Caco-2 (cell line): ENCODE data around the gene BPIFB2. TPM values are rescaled to one million over a fixed set of nuclear protein-coding genes. Genes with fewer than 3 reads are reported as not detected.

Experiments
- BruUV-seq: library from RNA; stranded (reverse); fragments of 400-500 nt; replicated peaks from 2 replicates; lab custom pipeline; 2021; lab: Mats Ljungman, UMichigan
- CTCF ChIA-PET: fragments of 300-600 bp; sonication (Branson Sonifier 250); formaldehyde crosslinking; loops from one replicate; lab custom pipeline; 2022; ENCODE audit warnings: antibody characterized with exemption; lab: Charles Lee
- POLR2A ChIA-PET: fragments of 300-600 bp; sonication (Branson Sonifier 250); formaldehyde crosslinking; loops from one replicate; lab custom pipeline; 2022; ENCODE audit warnings: antibody characterized with exemption; lab: Charles Lee
- DNase-seq, 2 experiments: peaks; one replicate each; pipeline versions ENCODE4 v3.0.0 to v3.0.0-alpha.2; 2020 to 2022
- H3K27me3 ChIP-seq: replicated peaks from 2 replicates; pipeline ENCODE4 v1.6.0; 2011; ENCODE audit warnings: low read length; ENCODE audit not compliant: control insufficient read depth, insufficient read depth
- H3K36me3 ChIP-seq: 2 replicates; pipeline ENCODE4 v1.5.1; 2011; ENCODE audit warnings: low read length; ENCODE audit not compliant: control insufficient read depth, insufficient read depth
- H3K4me1 ChIP-seq: fragments of 250-450 bp; sonication (Bioruptor Pico); 2 replicates; pipeline ENCODE4 v1.5.1; 2020; ENCODE audit warnings: mild to moderate bottlenecking
- H3K4me3 ChIP-seq: 2 replicates; pipeline ENCODE4 v1.5.1; 2011; ENCODE audit warnings: low read depth, mild to moderate bottlenecking, control low read depth, low read length
- H3K9me3 ChIP-seq: fragments of 250-450 bp; sonication (Bioruptor Pico); 2 replicates; pipeline ENCODE4 v1.5.1; 2020; ENCODE audit warnings: mild to moderate bottlenecking, moderate library complexity
- H3K27ac Mint-ChIP-seq: one replicate; pipeline ENCODE4 v1.8.0; 2022; ENCODE audit warnings: mixed read lengths; ENCODE audit not compliant: unreplicated experiment
- H3K27me3 Mint-ChIP-seq: one replicate; pipeline ENCODE4 v1.8.0; 2022; ENCODE audit warnings: mixed read lengths; ENCODE audit not compliant: insufficient read depth, unreplicated experiment
- H3K36me3 Mint-ChIP-seq: one replicate; pipeline ENCODE4 v1.8.0; 2022; ENCODE audit warnings: mild to moderate bottlenecking, mixed read lengths; ENCODE audit not compliant: insufficient read depth, unreplicated experiment
- H3K4me1 Mint-ChIP-seq: one replicate; pipeline ENCODE4 v1.8.0; 2022; ENCODE audit warnings: low read depth, mixed read lengths; ENCODE audit not compliant: unreplicated experiment
- H3K4me3 Mint-ChIP-seq: one replicate; pipeline ENCODE4 v1.8.0; 2022; ENCODE audit warnings: mild to moderate bottlenecking, moderate library complexity, mixed read lengths; ENCODE audit not compliant: unreplicated experiment
- H3K9me3 Mint-ChIP-seq: one replicate; pipeline ENCODE4 v1.8.0; 2022; ENCODE audit warnings: mixed read lengths; ENCODE audit not compliant: unreplicated experiment
- intact Hi-C: fragments of 100-400 bp; cut with micrococcal nuclease; formaldehyde crosslinking; loops from one replicate; pipeline ENCODE4 v1.10.0; 2022; ENCODE audit not compliant: unreplicated experiment
- total RNA-seq: library from RNA; stranded (reverse); gene quantifications from 2 replicates; pipeline ENCODE4 v1.2.3, GENCODE V29; 2022
- TF ChIP-seq, protein P1 (sequence below), 2 experiments: fragments of 200-600 bp in 1 of 2; IDR thresholded peaks; 1 replicate in 1 of 2; 2 replicates in 1 of 2; pipeline versions ENCODE4 v1.5.1 to v1.8.0; 2011 to 2022; ENCODE audit warnings: antibody characterized with exemption in 1 of 2, control low read depth in 1 of 2, inconsistent platforms in 1 of 2, low read depth in 1 of 2, low read length in 1 of 2, mild to moderate bottlenecking in 1 of 2, moderate library complexity in 1 of 2; ENCODE audit not compliant: insufficient read depth in 1 of 2, severe bottlenecking in 1 of 2, unreplicated experiment in 1 of 2

The BPIFB2 gene
- total RNA-seq, 1 experiment from 2014 or later: not detected

DNA sequence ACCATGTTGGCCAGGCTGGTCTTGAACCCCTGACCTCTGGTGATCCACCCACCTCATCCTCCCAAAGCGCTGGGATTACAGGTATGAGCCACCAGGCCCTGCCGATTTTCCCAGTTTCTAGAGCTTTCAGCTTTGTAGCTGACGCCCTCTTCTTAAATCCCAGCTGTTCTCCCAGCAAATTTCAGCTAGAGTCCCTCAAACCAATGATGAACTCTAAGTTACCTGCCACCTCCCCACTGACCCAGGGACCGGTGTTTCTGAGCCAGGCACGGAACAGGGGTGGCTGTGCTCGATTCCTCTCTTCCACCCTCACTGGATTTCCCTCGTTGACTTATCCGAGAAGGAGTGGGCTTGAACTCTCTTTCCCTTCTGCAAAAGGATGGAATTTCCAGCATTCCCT is 42.4 kb upstream of the BPIFB2 start:
- peak in 1 of 2 experiments; percentile 32 for DNase-seq
- Mint-ChIP-seq H3K27me3 (peaks cover 15% of the 10 kb centered on the region), H3K9me3 (no peaks in the 10 kb centered on the region), H3K4me3 (no peak overlapping the region), H3K27ac (no peak overlapping the region), H3K4me1 (no peaks in the 10 kb centered on the region), H3K36me3 (peaks cover 6% of the 10 kb centered on the region)
- Histone ChIP-seq H3K9me3 (no peaks in the 10 kb centered on the region), H3K36me3 (no peaks in the 10 kb centered on the region), H3K4me1 (no peaks in the 10 kb centered on the region), H3K27me3 (no peaks in the 10 kb centered on the region; the same call in 1 of the 2 replicates), H3K4me3 (no peak overlapping the region)
- no TSS peak for BruUV-seq
- intact Hi-C loops: no loop called here
- ChIA-PET CTCF (no interaction called here), POLR2A (no interaction called here)
- TF ChIP-seq, protein P1, sequence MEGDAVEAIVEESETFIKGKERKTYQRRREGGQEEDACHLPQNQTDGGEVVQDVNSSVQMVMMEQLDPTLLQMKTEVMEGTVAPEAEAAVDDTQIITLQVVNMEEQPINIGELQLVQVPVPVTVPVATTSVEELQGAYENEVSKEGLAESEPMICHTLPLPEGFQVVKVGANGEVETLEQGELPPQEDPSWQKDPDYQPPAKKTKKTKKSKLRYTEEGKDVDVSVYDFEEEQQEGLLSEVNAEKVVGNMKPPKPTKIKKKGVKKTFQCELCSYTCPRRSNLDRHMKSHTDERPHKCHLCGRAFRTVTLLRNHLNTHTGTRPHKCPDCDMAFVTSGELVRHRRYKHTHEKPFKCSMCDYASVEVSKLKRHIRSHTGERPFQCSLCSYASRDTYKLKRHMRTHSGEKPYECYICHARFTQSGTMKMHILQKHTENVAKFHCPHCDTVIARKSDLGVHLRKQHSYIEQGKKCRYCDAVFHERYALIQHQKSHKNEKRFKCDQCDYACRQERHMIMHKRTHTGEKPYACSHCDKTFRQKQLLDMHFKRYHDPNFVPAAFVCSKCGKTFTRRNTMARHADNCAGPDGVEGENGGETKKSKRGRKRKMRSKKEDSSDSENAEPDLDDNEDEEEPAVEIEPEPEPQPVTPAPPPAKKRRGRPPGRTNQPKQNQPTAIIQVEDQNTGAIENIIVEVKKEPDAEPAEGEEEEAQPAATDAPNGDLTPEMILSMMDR (IDR thresholded peaks at IDR 0.05; ENCODE audit: insufficient read depth in 1 of 2, low read depth in 1 of 2, low read length in 1 of 2, severe bottlenecking in 1 of 2, unreplicated experiment in 1 of 2): no peak

DNA sequence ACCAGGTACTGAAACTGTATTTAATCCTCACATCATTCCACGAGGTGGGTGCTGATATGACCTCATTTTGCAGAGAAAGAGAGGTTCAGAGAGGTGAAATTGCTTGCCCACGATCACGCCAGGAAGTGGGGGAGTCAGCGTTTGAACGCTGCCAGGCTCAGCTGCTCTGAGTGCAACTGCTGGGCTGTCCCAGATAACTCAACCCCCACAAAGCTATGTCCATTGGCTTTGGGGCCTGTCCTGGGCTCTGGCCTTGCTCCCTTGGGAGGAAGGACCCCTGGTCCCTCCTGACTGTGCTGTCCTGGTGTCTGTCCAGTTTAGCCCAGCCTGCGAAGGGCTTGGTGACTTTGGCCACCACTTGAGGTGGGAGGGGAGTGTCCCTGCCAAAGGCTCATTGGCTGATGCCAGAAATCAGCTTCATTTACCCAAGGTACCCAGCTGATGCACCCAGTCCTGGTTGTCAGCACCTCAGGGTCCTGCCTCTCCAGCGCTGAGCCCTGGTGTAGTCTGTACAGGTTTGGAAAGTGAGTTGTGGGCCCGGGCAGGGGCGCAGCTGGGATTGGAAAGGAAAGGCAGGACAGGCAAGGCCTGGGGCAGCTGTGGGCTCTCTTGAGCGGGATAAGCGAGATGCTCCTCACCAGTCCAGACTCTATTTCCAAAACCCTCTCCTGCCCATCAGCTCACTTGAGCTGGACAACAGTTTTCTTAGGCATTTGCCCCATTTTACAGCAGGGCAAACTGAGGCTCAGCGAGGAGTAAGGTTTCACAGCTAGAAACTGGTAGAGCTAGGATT is 41.7 kb upstream of the BPIFB2 start:
- CTCF ChIA-PET: interaction anchor here (1.1 kb wide), 1 partner anchor 30 kb away, joined by 4 read pairs; no protein-coding TSS in a partner anchor
- Mint-ChIP-seq H3K4me1 (no peaks in the 10 kb centered on the region), H3K4me3 (no peak overlapping the region), H3K27me3 (peaks cover 15% of the 10 kb centered on the region), H3K9me3 (no peaks in the 10 kb centered on the region), H3K36me3 (peaks cover 6% of the 10 kb centered on the region), H3K27ac (no peak overlapping the region)
- no TSS peak for BruUV-seq
- no peaks in the 10 kb centered on the region; the same call in 1 of the 2 replicates for H3K27me3 ChIP-seq
- no peaks in the 10 kb centered on the region for H3K4me1 ChIP-seq
- POLR2A ChIA-PET: no interaction called here
- peak in 1 of 2 experiments; percentile 37 for DNase-seq
- H3K4me3 ChIP-seq: no peak overlapping the region
- intact Hi-C loops: no loop called here
- TF ChIP-seq, protein P1 (IDR thresholded peaks at IDR 0.05; ENCODE audit: insufficient read depth in 1 of 2, low read depth in 1 of 2, low read length in 1 of 2, severe bottlenecking in 1 of 2, unreplicated experiment in 1 of 2): no peak
- H3K36me3 ChIP-seq: no peaks in the 10 kb centered on the region
- no peaks in the 10 kb centered on the region for H3K9me3 ChIP-seq

DNA sequence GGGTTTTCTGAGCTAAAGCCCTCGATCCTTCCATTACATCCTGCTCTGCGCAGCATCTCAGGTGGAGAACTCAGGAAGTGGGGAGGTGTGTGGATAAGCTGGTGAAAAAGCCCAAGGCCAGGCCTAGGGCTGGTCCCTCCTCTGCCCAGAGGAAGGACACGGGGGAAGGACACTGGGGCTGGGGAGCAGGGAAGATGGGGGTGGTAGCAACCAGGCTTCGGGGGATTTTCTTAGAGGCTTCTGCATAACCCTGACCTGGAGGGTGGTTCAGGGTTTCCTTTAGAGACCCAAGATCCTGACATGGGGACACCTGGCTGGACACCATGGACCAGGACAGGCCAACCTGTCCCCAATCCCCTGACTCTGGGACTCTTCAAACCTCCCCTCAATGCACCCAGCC is 41.1 kb upstream of the BPIFB2 start:
- H3K4me3 ChIP-seq: no peak overlapping the region
- TF ChIP-seq, protein P1 (IDR thresholded peaks at IDR 0.05; ENCODE audit: insufficient read depth in 1 of 2, low read depth in 1 of 2, low read length in 1 of 2, severe bottlenecking in 1 of 2, unreplicated experiment in 1 of 2): no peak
- BruUV-seq: no TSS peak
- Mint-ChIP-seq H3K4me3 (no peak overlapping the region), H3K9me3 (no peaks in the 10 kb centered on the region), H3K27ac (no peak overlapping the region), H3K36me3 (peaks cover 2% of the 10 kb centered on the region), H3K4me1 (no peaks in the 10 kb centered on the region), H3K27me3 (peaks cover 13% of the 10 kb centered on the region)
- DNase-seq: peak in 1 of 2 experiments; percentile 30
- H3K36me3 ChIP-seq: no peaks in the 10 kb centered on the region
- no peaks in the 10 kb centered on the region; the same call in 1 of the 2 replicates for H3K27me3 ChIP-seq
- H3K4me1 ChIP-seq: no peaks in the 10 kb centered on the region
- CTCF ChIA-PET: interaction anchor here (1.1 kb wide), 1 partner anchor 29 kb away, joined by 4 read pairs; no protein-coding TSS in a partner anchor
- POLR2A ChIA-PET: no interaction called here
- no peaks in the 10 kb centered on the region for H3K9me3 ChIP-seq
- intact Hi-C loops: no loop called here
